Measurements from ENCODE around the gene GRIN3B.

Gene GRIN3B

GRCh38 chr19:1008268-1009040 lies 8.2 kb downstream of the GRIN3B start:
- DNase-seq (ENCODE audit: low read depth): no peak

- no peak for DNase-seq (ENCODE audit: low read depth)
Observed at GRCh38 chr19:1009041-1009980, 9.1 kb downstream of the GRIN3B start.

- DNase-seq (ENCODE audit: low read depth): no peak
Observed at GRCh38 chr19:1009981-1010538, 9.8 kb downstream of the GRIN3B start.

- no peak for DNase-seq (ENCODE audit: low read depth)
Observed at GRCh38 chr19:1010586-1011510, 10.6 kb downstream of the GRIN3B start.

GRCh38 chr19:1011831-1012333 lies 11.7 kb downstream of the GRIN3B start:
- DNase-seq (ENCODE audit: low read depth): no peak

GRCh38 chr19:1012334-1012733 lies 12.1 kb downstream of the GRIN3B start:
- no peak for DNase-seq (ENCODE audit: low read depth)

GRCh38 chr19:1013218-1013617 lies 13.0 kb downstream of the GRIN3B start:
- no peak for DNase-seq (ENCODE audit: low read depth)

GRCh38 chr19:1014161-1015060 lies 14.2 kb downstream of the GRIN3B start:
- no peak for DNase-seq (ENCODE audit: low read depth)

- DNase-seq (ENCODE audit: low read depth): no peak
Observed at GRCh38 chr19:1015061-1015781, 15.0 kb downstream of the GRIN3B start.

GRCh38 chr19:1015782-1016646 lies 15.8 kb downstream of the GRIN3B start:
- no peak for DNase-seq (ENCODE audit: low read depth)

GRCh38 chr19:1016647-1017114 lies 16.5 kb downstream of the GRIN3B start:
- no peak for DNase-seq (ENCODE audit: low read depth)

GRCh38 chr19:1017115-1017905 lies 17.1 kb downstream of the GRIN3B start:
- DNase-seq (ENCODE audit: low read depth): no peak

- no peak for DNase-seq (ENCODE audit: low read depth)
Observed at GRCh38 chr19:1017906-1018305, 17.7 kb downstream of the GRIN3B start.

GRCh38 chr19:1018393-1018792 lies 18.2 kb downstream of the GRIN3B start:
- DNase-seq (ENCODE audit: low read depth): no peak

GRCh38 chr19:1018932-1019615 lies 18.9 kb downstream of the GRIN3B start:
- DNase-seq (ENCODE audit: low read depth): no peak

- DNase-seq (ENCODE audit: low read depth): no peak
Observed at GRCh38 chr19:1019616-1019961, 19.4 kb downstream of the GRIN3B start.

Measured in fibroblast of the conjunctiva (primary cell).